GM21529 (cell line): Measurements from ENCODE around the gene CHAF1A.

Experiments
- ATAC-seq: cut with Tn5 transposase; IDR thresholded peaks from one replicate; pipeline ENCODE4 v1.9.1; 2021; ENCODE audit not compliant: unreplicated experiment

The CHAF1A gene

GRCh38 chr19:4454747-4455718 lies 52.6 kb downstream of the CHAF1A start:
- ATAC-seq = no peak

- ATAC-seq = no peak
Measured at GRCh38 chr19:4455719-4456475, 53.5 kb downstream of the CHAF1A start.

- ATAC-seq = no peak
Measured at GRCh38 chr19:4456476-4456842, 54.0 kb downstream of the CHAF1A start.

GRCh38 chr19:4456843-4457653 lies 54.6 kb downstream of the CHAF1A start:
- peak; percentile 12 for ATAC-seq

DNA sequence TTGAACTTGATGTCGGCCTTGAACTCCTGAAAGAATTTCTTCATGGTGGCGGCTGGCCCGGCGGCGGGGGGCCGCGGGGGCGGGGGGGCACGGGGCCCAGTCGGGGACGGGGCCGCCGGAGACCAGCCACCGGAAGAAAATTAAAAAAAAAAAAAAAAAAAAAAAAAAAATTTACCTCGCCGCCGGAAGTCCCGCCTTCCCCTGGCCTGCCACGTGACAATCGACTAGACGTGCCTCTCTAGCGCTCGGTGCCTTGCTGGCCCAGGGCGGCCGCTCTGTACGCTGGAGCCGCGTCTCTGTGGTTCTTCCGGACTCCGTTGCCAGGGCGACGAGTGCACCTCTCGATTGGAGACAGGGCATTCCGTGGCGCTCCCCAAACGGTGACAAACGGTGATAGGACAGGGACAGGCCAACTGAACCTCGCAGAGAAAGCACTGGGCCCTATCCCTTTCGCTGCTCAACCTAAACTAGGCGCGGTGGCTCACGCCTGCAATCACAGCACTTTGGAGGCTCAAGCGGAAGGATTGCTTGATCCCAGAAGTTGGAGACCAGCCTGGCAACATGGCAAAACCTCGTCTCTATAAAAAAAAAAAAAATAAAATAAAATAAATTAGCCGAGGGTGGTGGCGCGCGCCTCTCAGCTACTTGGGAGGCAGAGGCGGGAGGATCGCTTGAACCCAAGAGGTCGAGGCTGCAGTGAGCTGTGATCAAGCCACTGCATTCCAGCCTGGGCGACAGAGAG lies 55.4 kb downstream of the CHAF1A start, which contains the start of gene UBXN6:
UBXN6 (minus strand) TSS at position 141 of the 742 bp plus-strand sequence; CDS start at position 44, 97 bp downstream.
- peak; percentile 85 for ATAC-seq

GRCh38 chr19:4464815-4465581 lies 62.6 kb downstream of the CHAF1A start:
- ATAC-seq = no peak

- no peak for ATAC-seq
Measured at GRCh38 chr19:4467835-4468234, 65.4 kb downstream of the CHAF1A start.

- ATAC-seq = peak; percentile 84
Measured at GRCh38 chr19:4471403-4472173, 69.1 kb downstream of the CHAF1A start.

- ATAC-seq = no peak
Measured at GRCh38 chr19:4472174-4472974, 69.9 kb downstream of the CHAF1A start, which contains the start of gene HDGFL2. HDGFL2 (plus strand) TSS chr19:4472297; CDS start chr19:4472351, 54 bp downstream.

GRCh38 chr19:4473011-4473762 lies 70.7 kb downstream of the CHAF1A start:
- no peak for ATAC-seq

DNA sequence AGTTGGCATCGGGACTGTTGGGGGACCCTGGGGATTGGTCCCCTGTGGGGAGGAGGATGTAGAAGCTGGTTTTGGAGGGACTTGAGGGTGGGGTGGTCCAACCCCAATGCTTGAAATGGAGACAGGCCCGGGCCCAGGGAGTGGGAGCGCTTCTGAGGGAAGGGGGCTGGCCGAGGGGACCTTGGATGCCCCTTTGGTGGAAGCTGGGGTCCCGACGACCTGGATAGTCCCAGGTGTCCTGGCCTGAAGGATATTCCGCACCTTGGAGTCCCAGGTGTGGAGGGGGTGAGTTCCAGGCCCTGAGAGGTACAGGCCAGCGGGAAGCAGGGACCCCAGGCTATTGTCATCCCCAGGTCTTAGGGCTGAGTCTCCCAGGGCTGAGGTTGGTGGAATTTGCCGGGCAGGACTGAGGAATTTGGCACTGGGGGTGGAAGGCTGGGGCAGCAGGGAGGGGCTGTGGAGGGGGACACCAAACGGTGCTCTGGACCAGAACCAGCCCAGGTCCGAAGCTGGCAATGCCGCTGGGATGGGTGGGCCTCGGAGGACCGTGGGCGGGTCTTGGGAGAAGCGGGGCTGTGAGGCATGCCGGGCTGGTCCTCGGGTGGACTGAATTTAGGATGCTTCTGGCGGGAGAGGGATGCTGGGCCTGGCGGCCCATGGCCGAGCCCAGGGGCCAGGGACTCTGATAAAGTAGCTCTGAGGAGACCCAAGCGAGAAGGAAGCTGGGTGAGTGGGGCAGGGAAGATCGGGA lies 71.5 kb downstream of the CHAF1A start:
- no peak for ATAC-seq

- ATAC-seq = no peak
Measured at GRCh38 chr19:4474514-4475022, 72.1 kb downstream of the CHAF1A start.

DNA sequence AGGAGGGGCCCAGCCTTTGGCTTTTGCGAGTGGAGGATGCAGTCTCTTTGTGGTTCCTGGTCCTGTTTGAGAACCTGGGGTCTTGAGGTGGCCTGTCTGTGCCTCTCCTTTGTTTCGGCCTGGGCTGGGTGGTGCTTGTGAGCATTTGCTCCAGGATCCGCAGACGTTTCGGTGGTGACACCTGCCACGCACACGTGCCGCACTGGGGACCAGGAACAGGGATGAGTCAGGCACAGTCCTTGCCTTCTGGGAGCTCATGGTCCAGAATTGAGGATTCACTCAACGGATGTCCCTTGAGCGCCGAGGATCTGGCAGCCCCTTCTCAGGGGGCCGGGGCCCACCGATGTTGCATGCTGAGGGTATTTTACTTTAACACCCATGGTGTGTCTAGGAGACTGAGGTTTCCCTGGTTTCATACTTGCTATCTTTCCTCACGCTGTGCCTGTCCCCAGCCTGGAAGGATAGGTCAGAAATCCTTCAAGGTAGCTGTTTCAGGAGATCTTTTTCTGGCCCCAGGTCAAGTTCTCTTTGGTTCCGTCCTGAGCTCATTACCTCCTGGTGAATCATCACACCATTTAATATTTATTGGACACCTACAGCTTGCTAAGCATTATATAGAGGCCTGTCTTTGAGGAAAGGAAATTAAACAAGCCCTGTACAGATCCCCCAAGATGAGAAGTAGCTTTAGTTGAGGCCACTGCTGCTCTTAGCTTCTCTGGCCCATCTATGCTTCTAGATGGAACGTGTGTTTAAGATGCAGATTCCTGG lies 74.8 kb downstream of the CHAF1A start:
- no peak for ATAC-seq

GRCh38 chr19:4482721-4483364 lies 80.4 kb downstream of the CHAF1A start:
- ATAC-seq = no peak

DNA sequence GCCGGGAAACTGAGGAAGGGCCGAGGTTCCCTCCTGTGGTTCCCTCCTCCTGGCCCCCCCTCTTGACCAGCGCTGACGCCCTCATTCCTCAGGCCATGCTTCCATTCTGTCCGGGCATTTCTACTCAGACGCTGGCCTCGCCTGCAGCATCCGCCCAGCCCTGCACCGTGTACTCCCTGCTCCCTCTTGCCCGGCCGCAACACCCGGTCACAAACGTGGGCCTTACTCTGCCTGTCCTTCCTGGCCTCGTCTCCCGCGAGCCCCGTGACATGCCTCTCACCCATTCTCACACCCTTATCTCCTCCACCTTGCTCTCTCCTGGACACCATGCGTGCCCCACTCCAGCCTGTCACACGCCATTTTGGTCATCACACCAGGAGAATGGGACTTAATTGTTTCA lies 80.9 kb downstream of the CHAF1A start:
- ATAC-seq = no peak
